Heart left ventricle (tissue), 16 donors: Measurements from ENCODE around the gene SNAPIN. TPM values are rescaled to one million over a fixed set of nuclear protein-coding genes. Genes with fewer than 3 reads are reported as not detected.

Source experiments
- ATAC-seq, 4 donors: fragments of 200-7000 bp; cut with Tn5 transposase; one replicate each; pipeline ENCODE4 v1.9.1; 2020 to 2022; ENCODE audit warnings: moderate library complexity in 4 of 4, mild to moderate bottlenecking in 3 of 4, moderate number of reproducible peaks in 1 of 4
- DNase-seq, 5 donors: peaks; one replicate each; pipeline ENCODE4 v3.0.0-alpha.2; 2020
- H3K27ac ChIP-seq, 12 donors: fragments of 200-600 bp; sonication (generic) in 4 of 12; one replicate each; pipeline versions ENCODE4 v1.5.0 to v1.8.0; 2016 to 2022; ENCODE audit warnings: mild to moderate bottlenecking in 2 of 12
- H3K27me3 ChIP-seq, 9 donors: fragments of 200-600 bp; sonication (generic) in 2 of 9; one replicate each; pipeline versions ENCODE4 v1.5.1 to v1.8.0; 2016 to 2022; ENCODE audit warnings: mild to moderate bottlenecking in 3 of 9
- H3K36me3 ChIP-seq, 9 donors: fragments of 200-600 bp; sonication (generic) in 2 of 9; one replicate each; pipeline versions ENCODE4 v1.5.0 to v1.8.0; 2018 to 2022; ENCODE audit warnings: mild to moderate bottlenecking in 2 of 9
- H3K4me1 ChIP-seq, 12 donors: fragments of 200-600 bp; sonication (generic) in 4 of 12; one replicate each; pipeline versions ENCODE4 v1.5.0 to v1.8.0; 2016 to 2022; ENCODE audit warnings: mild to moderate bottlenecking in 3 of 12
- H3K4me3 ChIP-seq, 12 donors: fragments of 200-600 bp; sonication (generic) in 4 of 12; one replicate each; pipeline versions ENCODE4 v1.5.0 to v1.8.0; 2017 to 2022; ENCODE audit warnings: mild to moderate bottlenecking in 9 of 12, moderate library complexity in 4 of 12
- H3K9me3 ChIP-seq, 12 donors: fragments of 200-600 bp; sonication (generic) in 4 of 12; one replicate each; pipeline versions ENCODE4 v1.5.0 to v1.8.0; 2016 to 2022; ENCODE audit warnings: mild to moderate bottlenecking in 1 of 12
- POLR2A ChIP-seq, 2 donors: fragments of 450-650 bp; IDR thresholded peaks; one replicate each; pipeline ENCODE4 v1.6.1; 2017; ENCODE audit warnings: antibody characterized with exemption in 2 of 2, mild to moderate bottlenecking in 2 of 2, moderate library complexity in 2 of 2
- WGBS, 4 donors: extraction: QIAGEN DNeasy Blood & Tissue Kit in 2 of 4; methylation state at CpG; one replicate each; pipeline versions ENCODE4 v1.1.5 to v1.1.7; 2013 to 2018; 5-methylcytosine and 5-hydroxymethylcytosine counted together
- intact Hi-C, 10 donors: fragments of 100-400 bp; cut with DNase I; formaldehyde crosslinking; loops; one replicate each; pipeline versions ENCODE4 v1.11.1 to v1.14.2; 2022
- polyA plus RNA-seq, 2 donors: library from polyadenylated mRNA; stranded (reverse); fragments of 200-250 nt; gene quantifications; one replicate each; pipeline ENCODE4 v1.2.3, GENCODE V29; 2013
- total RNA-seq, 9 donors: library from RNA; depleted of rRNA in 2 of 9; stranded (reverse); fragments of >200 nt in 2 of 9; fragmentation: NEBNext Ultra II Directional in 3 of 9; extraction: Animal tissue kit (Norgen Biotek cat#: 25700) in 3 of 9; gene quantifications; one replicate each; pipeline versions ENCODE4 v1.1.0 to v1.2.4, GENCODE V29; 2016 to 2023
- TF ChIP-seq, protein P1 (sequence below), 12 donors: fragments of 200-600 bp; sonication (generic) in 4 of 12; IDR thresholded peaks; one replicate each; pipeline versions ENCODE4 v1.5.0 to v1.8.0; 2018 to 2022; ENCODE audit warnings: antibody characterized with exemption in 12 of 12, mild to moderate bottlenecking in 5 of 12
- donor health status: ischemic (EF 13 %, LVEDD 7.1; RV severe dilation, severe dysfunction).
- donor health status: healthy with polysubstance abuse.
- donor health status: DM: no; HTN: yes; CAD: no.
- donor health status: DM: no; HTN: no; CAD: no.
- donor health status: ischemic (EF 25% LVEDD 6.9; RV normal size, moderate dysfunction).
- donor health status: ischemic (EF 25% LVEDD 5.7; RV mildly dilated, moderate dysfunction).
- donor health status: healthy.
- donor health status: DM: yes; HTN: yes; CAD: no.
- donor health status: ischemic (EF 35%, LVEDD 5.7; RV mildly dilated, moderate dysfunction).
- donor health status: nonischemic (EF 11% LVEDD 7.7; RV severe dilation, severe dysfunction).
- donor health status: DM: yes; HTN: yes; CAD: no.
- donor health status: PGD.
- donor health status: ischemic (EF 29% LVEDD 5.4; RV normal size, mild dysfunction).
- donor health status: nonischemic (EF 23%, LVEDD 6.1; RV moderate dilation, normal function).

SNAPIN gene
- total and polyA plus RNA-seq, 11 donors = 53.7 to 88.7 (median 67.9) TPM

DNA sequence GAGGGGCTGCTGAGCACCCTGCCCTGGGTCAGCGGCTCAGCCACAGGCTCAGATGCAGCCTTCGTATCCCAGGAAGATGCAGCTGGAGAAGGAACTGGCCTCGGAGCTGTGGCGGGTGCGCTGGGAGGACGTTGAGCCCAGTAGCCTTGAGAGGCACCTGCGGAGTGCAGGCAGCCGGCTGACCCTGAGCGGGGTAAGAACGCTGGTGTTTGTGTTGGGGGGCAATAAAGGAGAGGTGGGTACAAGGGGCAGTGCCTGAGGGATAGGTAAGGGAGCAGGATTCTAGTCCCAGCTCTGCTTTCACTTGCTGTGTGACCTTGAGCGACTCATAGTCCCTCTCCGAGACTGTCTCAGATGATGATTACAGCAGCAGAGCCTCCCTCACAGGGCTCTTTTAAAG, 26.4 kb downstream of the SNAPIN start:
- ATAC-seq (no peak), DNase-seq (peak in 1 of 5 donors; percentile 44)
- Histone ChIP-seq H3K4me3 (no peak overlapping the region), H3K27ac (no peak overlapping the region), H3K9me3 (no peaks in the 10 kb centered on the region), H3K4me1 (peaks cover 0 to 5% (median 0%) of the 10 kb centered on the region in 12 donors), H3K36me3 (peaks cover 0 to 39% (median 15%) of the 10 kb centered on the region in 9 donors), H3K27me3 (peaks cover 0 to 8% (median 0%) of the 10 kb centered on the region in 9 donors)
- 89 to 93% (median 91%) methylated on average over 12 of the region's 12 CpGs for WGBS, 4 donors
- TF ChIP-seq, protein P1, sequence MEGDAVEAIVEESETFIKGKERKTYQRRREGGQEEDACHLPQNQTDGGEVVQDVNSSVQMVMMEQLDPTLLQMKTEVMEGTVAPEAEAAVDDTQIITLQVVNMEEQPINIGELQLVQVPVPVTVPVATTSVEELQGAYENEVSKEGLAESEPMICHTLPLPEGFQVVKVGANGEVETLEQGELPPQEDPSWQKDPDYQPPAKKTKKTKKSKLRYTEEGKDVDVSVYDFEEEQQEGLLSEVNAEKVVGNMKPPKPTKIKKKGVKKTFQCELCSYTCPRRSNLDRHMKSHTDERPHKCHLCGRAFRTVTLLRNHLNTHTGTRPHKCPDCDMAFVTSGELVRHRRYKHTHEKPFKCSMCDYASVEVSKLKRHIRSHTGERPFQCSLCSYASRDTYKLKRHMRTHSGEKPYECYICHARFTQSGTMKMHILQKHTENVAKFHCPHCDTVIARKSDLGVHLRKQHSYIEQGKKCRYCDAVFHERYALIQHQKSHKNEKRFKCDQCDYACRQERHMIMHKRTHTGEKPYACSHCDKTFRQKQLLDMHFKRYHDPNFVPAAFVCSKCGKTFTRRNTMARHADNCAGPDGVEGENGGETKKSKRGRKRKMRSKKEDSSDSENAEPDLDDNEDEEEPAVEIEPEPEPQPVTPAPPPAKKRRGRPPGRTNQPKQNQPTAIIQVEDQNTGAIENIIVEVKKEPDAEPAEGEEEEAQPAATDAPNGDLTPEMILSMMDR (IDR thresholded peaks at IDR 0.05) = no peak
- intact Hi-C loops = no loop called here

DNA sequence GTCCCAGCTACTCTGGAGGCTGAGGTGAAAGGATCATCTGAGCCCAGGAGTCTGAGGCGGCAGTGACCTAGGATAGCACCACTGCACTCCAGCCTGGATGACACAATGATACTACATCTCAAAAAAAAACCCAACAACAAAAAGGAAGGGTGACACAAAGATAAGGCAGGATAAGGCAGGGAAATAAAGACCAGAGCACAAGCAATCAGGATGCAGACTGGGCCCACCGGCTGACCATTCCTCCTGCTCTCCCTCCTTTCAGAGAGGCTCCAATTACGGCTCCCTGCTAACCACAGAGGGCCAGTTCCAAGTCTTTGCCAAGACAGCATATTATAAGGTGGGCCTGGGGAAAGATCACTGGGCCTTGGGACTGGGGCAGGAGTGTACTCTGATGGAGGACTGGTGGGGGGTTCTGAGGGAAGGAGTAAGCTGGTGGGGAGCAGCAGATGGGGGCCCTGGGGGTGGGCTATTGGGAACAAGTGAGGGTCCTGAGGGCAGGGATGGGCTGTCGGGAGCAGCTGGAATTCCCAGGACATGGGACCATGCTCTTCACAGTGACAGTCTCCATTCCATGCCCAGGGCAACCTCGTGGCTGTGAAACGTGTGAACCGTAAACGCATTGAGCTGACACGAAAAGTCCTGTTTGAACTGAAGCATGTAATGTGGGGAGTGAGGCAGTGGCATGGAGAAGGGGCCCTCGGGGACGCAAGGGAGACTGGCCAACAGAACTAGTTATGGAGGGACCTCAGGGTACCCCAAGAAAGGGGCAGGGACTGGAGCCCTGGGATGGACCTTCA, 27.2 kb downstream of the SNAPIN start:
- Histone ChIP-seq H3K36me3 (peaks cover 0 to 40% (median 15%) of the 10 kb centered on the region in 9 donors), H3K4me1 (peaks cover 0 to 2% (median 0%) of the 10 kb centered on the region in 12 donors), H3K27ac (no peak overlapping the region), H3K27me3 (peaks cover 0 to 2% (median 0%) of the 10 kb centered on the region in 9 donors), H3K9me3 (no peaks in the 10 kb centered on the region), H3K4me3 (no peak overlapping the region)
- WGBS, 4 donors = 83 to 88% (median 84%) methylated on average over 11 of the region's 11 CpGs
- intact Hi-C loops = no loop called here
- TF ChIP-seq, protein P1 (IDR thresholded peaks at IDR 0.05) = no peak
- TF ChIP-seq POLR2A (IDR thresholded peaks at IDR 0.05) = no peak
- ATAC-seq = no peak
- DNase-seq = peak in 1 of 5 donors; percentile 15

DNA sequence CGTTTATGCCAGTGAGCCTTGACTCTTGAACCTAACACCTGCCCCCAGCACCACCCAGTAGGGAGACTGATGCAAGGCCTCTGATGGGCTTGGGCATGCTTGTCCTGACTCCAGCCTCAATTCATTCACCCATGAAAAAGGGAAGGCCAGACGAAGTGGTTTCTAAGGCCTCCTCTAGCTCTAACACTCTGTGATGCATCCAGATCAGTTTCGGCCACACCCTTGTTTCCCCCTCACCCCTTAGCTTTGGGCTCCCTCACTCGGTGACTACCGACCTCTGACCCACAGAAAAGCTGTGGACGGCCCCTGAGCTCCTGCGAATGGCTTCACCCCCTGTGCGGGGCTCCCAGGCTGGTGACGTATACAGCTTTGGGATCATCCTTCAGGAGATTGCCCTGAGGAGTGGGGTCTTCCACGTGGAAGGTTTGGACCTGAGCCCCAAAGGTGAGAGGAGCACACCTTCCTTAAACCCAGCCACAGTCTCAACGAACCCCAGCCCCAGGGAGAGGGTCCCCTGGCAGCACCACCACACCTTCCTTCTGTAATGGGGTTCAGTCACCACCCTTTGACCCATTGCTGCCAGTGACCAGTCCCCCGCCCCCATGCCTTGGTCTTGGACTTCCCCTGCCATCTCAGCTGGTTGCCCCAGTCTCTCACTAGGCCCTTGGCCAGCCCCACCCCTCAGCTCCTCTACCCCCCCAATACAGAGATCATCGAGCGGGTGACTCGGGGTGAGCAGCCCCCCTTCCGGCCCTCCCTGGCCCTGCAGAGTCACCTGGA, 29.0 kb downstream of the SNAPIN start:
- ATAC-seq (no peak), DNase-seq (peak in 1 of 5 donors; percentile 33)
- WGBS, 4 donors = 89 to 95% (median 90%) methylated on average over 12 to 16 of the region's 16 CpGs
- Histone ChIP-seq H3K9me3 (no peaks in the 10 kb centered on the region), H3K36me3 (peaks cover 0 to 34% (median 10%) of the 10 kb centered on the region in 9 donors), H3K4me3 (no peak overlapping the region), H3K27me3 (no peaks in the 10 kb centered on the region), H3K27ac (no peak overlapping the region), H3K4me1 (peaks cover 0 to 4% (median 0%) of the 10 kb centered on the region in 12 donors)
- intact Hi-C loops = no loop called here
- no peak for TF ChIP-seq POLR2A (IDR thresholded peaks at IDR 0.05)

DNA sequence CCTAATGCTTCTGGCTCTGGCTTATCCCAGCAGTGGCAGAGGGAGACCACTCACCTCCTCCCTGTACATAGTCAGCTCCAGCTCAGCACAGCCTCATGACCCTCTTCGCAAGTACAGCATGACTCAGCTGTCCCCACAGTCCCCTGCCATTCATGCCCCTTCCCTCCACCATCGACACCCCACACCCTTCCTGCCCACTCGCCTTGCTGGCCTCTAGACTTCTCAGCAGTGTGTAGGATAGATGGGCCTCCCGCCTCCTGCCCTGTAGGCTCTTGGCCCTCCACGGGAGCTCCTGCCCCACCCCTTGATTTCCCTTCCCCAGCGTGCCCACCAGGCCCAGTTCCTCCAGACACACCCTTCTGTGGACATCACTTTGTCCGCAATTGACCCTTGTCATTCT, 29.8 kb downstream of the SNAPIN start:
- H3K27ac ChIP-seq = no peak overlapping the region
- H3K27me3 ChIP-seq = no peaks in the 10 kb centered on the region
- no peaks in the 10 kb centered on the region for H3K9me3 ChIP-seq
- TF ChIP-seq POLR2A (IDR thresholded peaks at IDR 0.05) = no peak
- TF ChIP-seq, protein P1 (IDR thresholded peaks at IDR 0.05) = no peak
- ATAC-seq (no peak), DNase-seq (peak in 1 of 5 donors; percentile 28)
- no peak overlapping the region for H3K4me3 ChIP-seq
- peaks cover 0 to 27% (median 4%) of the 10 kb centered on the region in 9 donors for H3K36me3 ChIP-seq
- peaks cover 0 to 4% (median 0%) of the 10 kb centered on the region in 12 donors for H3K4me1 ChIP-seq
- intact Hi-C loops = no loop called here
- 83 to 88% (median 85%) methylated on average over 7 of the region's 7 CpGs for WGBS, 4 donors
